Measurements from ENCODE around the gene ANGPTL2.

DNA sequence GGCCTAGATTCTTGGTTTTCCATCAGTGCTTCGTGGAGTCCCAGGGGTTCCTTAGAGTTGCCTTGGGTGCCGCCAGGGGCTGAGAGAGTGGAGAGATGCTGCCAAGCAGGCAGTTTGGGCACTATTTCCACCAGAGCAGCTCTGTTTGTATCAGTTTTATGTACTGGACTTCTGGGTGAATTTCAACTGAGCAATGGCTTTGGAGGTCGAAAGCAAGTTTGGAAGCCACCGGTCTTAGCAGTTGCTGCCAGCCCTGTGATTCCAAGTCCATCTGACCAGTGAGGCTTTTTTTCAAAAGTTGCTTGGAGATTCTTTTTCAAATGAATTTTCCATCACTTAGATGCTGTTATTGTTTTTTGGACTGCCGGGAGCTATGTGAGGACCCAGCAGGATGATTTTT is 68.5 kb downstream of the ANGPTL2 start:
- TF ChIP-seq POLR2A (IDR thresholded peaks at IDR 0.05; ENCODE audit: low read depth, low read length) (no peak), POLR2AphosphoS5 (IDR thresholded peaks at IDR 0.05; ENCODE audit: low read depth, low read length) (no peak), SPI1 (IDR thresholded peaks at IDR 0.05; ENCODE audit: low read depth, low read length) (no peak), TAF1 (IDR thresholded peaks at IDR 0.05; ENCODE audit: low read depth, low read length) (no peak), PAX5 (IDR thresholded peaks at IDR 0.05; ENCODE audit: insufficient read depth, low read length, severe bottlenecking) (no peak), POU2F2 (IDR thresholded peaks at IDR 0.05; ENCODE audit: low read depth, low read length) (no peak)
